GM12878 (cell line): Measurements from ENCODE around the gene ACTN2. TPM values are rescaled to one million over a fixed set of nuclear protein-coding genes. Genes with fewer than 3 reads are reported as not detected.

Experiments
- ATAC-seq: fragments of 200-7000 bp; cut with Tn5 transposase; 3 replicates; pipeline ENCODE4 v1.9.1; 2020; ENCODE audit warnings: mild to moderate bottlenecking, moderate library complexity
- BruUV-seq: library from RNA; stranded (reverse); fragments of 400-500 nt; replicated peaks from 2 replicates; lab custom pipeline; 2021; lab: Mats Ljungman, UMichigan
- CTCF ChIA-PET: fragments of 300-600 bp; sonication (Branson Sonifier 250); formaldehyde crosslinking; extraction: SDS; loops from one replicate; lab custom pipeline; 2021; ENCODE audit warnings: inconsistent platforms; lab: Yijun Ruan, JAX
- POLR2A ChIA-PET: fragments of 350-600 bp; formaldehyde crosslinking; extraction: SDS; loops from one replicate; lab custom pipeline; 2021; ENCODE audit warnings: inconsistent platforms; lab: Charles Lee
- RAD21 ChIA-PET: fragments of 300-600 bp; sonication (Branson Sonifier 250); formaldehyde crosslinking; loops from one replicate; lab custom pipeline; 2023; ENCODE audit warnings: antibody characterized with exemption; ENCODE audit not compliant: unreplicated experiment; lab: Charles Lee
- SMC1A ChIA-PET: fragments of 300-600 bp; sonication (Branson Sonifier 250); formaldehyde crosslinking; loops from one replicate; lab custom pipeline; 2023; ENCODE audit not compliant: unreplicated experiment, uncharacterized antibody; lab: Charles Lee
- DNase-seq: peaks from one replicate; pipeline ENCODE4 v3.0.0-alpha.2; 2011; ENCODE audit warnings: low read depth, low spot score
- FAIRE-seq: peaks from 3 replicates; lab custom pipeline; 2011; peaks lifted over from hg19 to GRCh38; lab: Jason Lieb, UNC
- H2AFZ ChIP-seq: 2 replicates; pipeline ENCODE4 v1.6.0; 2011; ENCODE audit warnings: low read depth, low read length, control low read depth; ENCODE audit not compliant: control insufficient read depth
- H3K27ac ChIP-seq: 2 replicates; pipeline ENCODE4 v1.5.1; 2011; ENCODE audit warnings: control low read depth; ENCODE audit not compliant: control insufficient read depth, insufficient read depth
- H3K27me3 ChIP-seq, 2 experiments: replicated peaks in 1 of 2; 2 replicates each; pipeline versions ENCODE4 v1.6.0 to v1.6.1; 2011; ENCODE audit warnings: low read length in 1 of 2; ENCODE audit not compliant: control insufficient read depth in 2 of 2, insufficient read depth in 2 of 2
- H3K36me3 ChIP-seq, 2 experiments: 2 replicates each; pipeline ENCODE4 v1.5.1; 2011; ENCODE audit warnings: low read length in 1 of 2; ENCODE audit not compliant: control insufficient read depth in 2 of 2, insufficient read depth in 2 of 2
- H3K4me1 ChIP-seq: 2 replicates; pipeline ENCODE4 v1.6.1; 2011; ENCODE audit warnings: mild to moderate bottlenecking, low read length, moderate library complexity, mixed read lengths; ENCODE audit not compliant: control insufficient read depth, insufficient read depth
- H3K4me2 ChIP-seq: 2 replicates; pipeline ENCODE4 v1.6.0; 2011; ENCODE audit warnings: control low read depth; ENCODE audit not compliant: control insufficient read depth, insufficient read depth
- H3K4me3 ChIP-seq: fragments of 200-600 bp; sonication (generic); 2 replicates; pipeline ENCODE4 v1.5.1; 2016
- H3K79me2 ChIP-seq: 2 replicates; pipeline ENCODE4 v1.6.0; 2011; ENCODE audit warnings: low read length; ENCODE audit not compliant: control insufficient read depth, insufficient read depth
- H3K9ac ChIP-seq: 2 replicates; pipeline ENCODE4 v1.8.0; 2011; ENCODE audit warnings: low read length, control low read depth, mixed read lengths; ENCODE audit not compliant: control insufficient read depth, insufficient read depth
- H3K9me3 ChIP-seq: replicated peaks from 3 replicates; pipeline ENCODE4 v1.5.1; 2011; ENCODE audit warnings: mild to moderate bottlenecking, low read length; ENCODE audit not compliant: control insufficient read depth, insufficient read depth
- H4K20me1 ChIP-seq: 2 replicates; pipeline ENCODE4 v1.6.0; 2011; ENCODE audit not compliant: control insufficient read depth, insufficient read depth
- BACH1 ChIP-seq: fragments of 450-650 bp; IDR thresholded peaks from 2 replicates; pipeline ENCODE4 v1.6.1; 2017; ENCODE audit warnings: mild to moderate bottlenecking, borderline replicate concordance
- BCL11A ChIP-seq: IDR thresholded peaks from 2 replicates; pipeline ENCODE4 v1.6.1; 2011; ENCODE audit warnings: low read depth, low read length
- BCLAF1 ChIP-seq: fragments of 450-650 bp; IDR thresholded peaks from 2 replicates; pipeline ENCODE4 v1.6.1; 2017; ENCODE audit warnings: antibody characterized with exemption, mild to moderate bottlenecking, moderate library complexity
- ETV6 ChIP-seq, 2 experiments: fragments of 450-650 bp in 1 of 2; IDR thresholded peaks in 1 of 2; conservative IDR thresholded peaks in 1 of 2; 2 replicates each; pipeline ENCODE4 v1.6.1; 2014; ENCODE audit warnings: antibody characterized with exemption in 1 of 2, borderline replicate concordance in 1 of 2, low read depth in 1 of 2, mild to moderate bottlenecking in 1 of 2, moderate library complexity in 1 of 2
- EZH2 ChIP-seq: IDR thresholded peaks from 2 replicates; pipeline ENCODE4 v1.6.1; 2012; ENCODE audit warnings: low read depth, mild to moderate bottlenecking, control low read depth, inconsistent platforms, low read length, borderline replicate concordance; ENCODE audit not compliant: control insufficient read depth
- GATAD2B ChIP-seq: fragments of 450-650 bp; conservative IDR thresholded peaks from 2 replicates; pipeline ENCODE4 v1.6.1; 2017; ENCODE audit warnings: low read depth, mild to moderate bottlenecking, moderate library complexity
- NKRF ChIP-seq: fragments of 450-650 bp; conservative IDR thresholded peaks from 2 replicates; pipeline ENCODE4 v1.6.1; 2017; ENCODE audit warnings: mild to moderate bottlenecking, moderate library complexity
- PBX3 ChIP-seq: IDR thresholded peaks from 2 replicates; pipeline ENCODE4 v1.6.1; 2011; ENCODE audit warnings: mild to moderate bottlenecking, low read depth, low read length, moderate library complexity; ENCODE audit not compliant: insufficient replicate concordance
- PKNOX1 ChIP-seq: fragments of 450-650 bp; IDR thresholded peaks from 2 replicates; pipeline ENCODE4 v1.6.1; 2016; ENCODE audit warnings: mild to moderate bottlenecking
- SMAD1 ChIP-seq: fragments of 450-650 bp; IDR thresholded peaks from 2 replicates; pipeline ENCODE4 v1.6.1; 2018; ENCODE audit warnings: mild to moderate bottlenecking, low read depth; ENCODE audit not compliant: partially characterized antibody
- WRNIP1 ChIP-seq: IDR thresholded peaks from 2 replicates; pipeline ENCODE4 v1.6.1; 2011; ENCODE audit warnings: low read depth, low read length, improper control_type of control experiment, borderline replicate concordance
- ZNF217 ChIP-seq: fragments of 450-650 bp; IDR thresholded peaks from 2 replicates; pipeline ENCODE4 v1.6.1; 2017; ENCODE audit warnings: antibody characterized with exemption, mild to moderate bottlenecking
- WGBS: methylation state at CpG from one replicate; pipeline ENCODE4 v1.1.6; 2016; ENCODE audit warnings: low lambda C conversion rate; ENCODE audit not compliant: insufficient replicate concordance, insufficient coverage; ENCODE audit errors: missing lambda C conversion rate; 5-methylcytosine and 5-hydroxymethylcytosine counted together
- in situ Hi-C: fragments of 300-500 bp; cut with MboI; formaldehyde crosslinking; loops from 9 replicates; pipeline ENCODE4 v1.14.3; 2018; ENCODE audit warnings: mixed read lengths
- intact Hi-C: fragments of 100-400 bp; cut with micrococcal nuclease; formaldehyde crosslinking; loops from one replicate; pipeline ENCODE4 v1.14.2; 2022; ENCODE audit not compliant: unreplicated experiment
- polyA plus RNA-seq, 11 experiments: library from polyadenylated mRNA; depleted of rRNA in 4 of 11; unstranded in 6 of 11; stranded (reverse) in 5 of 11; fragments of >200 nt; fragmentation: Nextera tagmentation in 4 of 11; fragmentation: Illumina TruSeq in 1 of 11; extraction: Ambion mirVana in 4 of 11; extraction: Trizol in 1 of 11; gene quantifications; 1 replicate in 1 of 11; 2 replicates in 10 of 11; pipeline versions ENCODE4 v1.2.1 to v1.2.3, GENCODE V29; 2011 to 2016; ENCODE audit warnings: inconsistent platforms in 2 of 11, missing spikeins in 2 of 11, low read depth in 1 of 11
- total RNA-seq, 4 experiments: library from RNA; depleted of rRNA in 3 of 4; stranded (reverse); fragments of >200 nt in 3 of 4; fragmentation: Illumina TruSeq in 1 of 4; extraction: Trizol in 1 of 4; gene quantifications; 2 replicates each; pipeline versions ENCODE4 v1.2.1 to v1.2.3, GENCODE V29; 2013 to 2021

ACTN2 gene
- total and polyA plus RNA-seq, 10 of the 15 experiments (the other 5 are each of a cell fraction or from before 2014, with no cell fraction given) = 0.10 TPM; not detected in 9

- H3K27ac ChIP-seq = no peak overlapping the region
- DNase-seq (no peak), ATAC-seq (no peak), FAIRE-seq (no peak)
- H4K20me1 ChIP-seq = no peaks in the 10 kb centered on the region
- POLR2A ChIA-PET = no interaction called here
- no peak overlapping the region for H3K4me3 ChIP-seq
- no peaks in the 10 kb centered on the region for H3K36me3 ChIP-seq
- no peak overlapping the region for H3K9ac ChIP-seq
- no peak overlapping the region for H2AFZ ChIP-seq
- no peaks in the 10 kb centered on the region for H3K9me3 ChIP-seq
- no peaks in the 10 kb centered on the region; a peak in 1 of 4 replicates for H3K27me3 ChIP-seq
- no peak for TF ChIP-seq BCLAF1
- no peak for TF ChIP-seq WRNIP1
- TF ChIP-seq PKNOX1 = no peak
- no peak for TF ChIP-seq BACH1
- TF ChIP-seq EZH2 = no peak
- TF ChIP-seq GATAD2B = no peak
- no peak for TF ChIP-seq ETV6 (conservative IDR thresholded peaks at IDR 0.05 in 1 of 2, IDR thresholded peaks at IDR 0.05 in 1 of 2; ENCODE audit: borderline replicate concordance in 1 of 2, low read depth in 1 of 2)
- TF ChIP-seq PBX3 = no peak
- no peak for TF ChIP-seq NKRF
- no peak for TF ChIP-seq SMAD1
- no peak for TF ChIP-seq ZNF217
- TF ChIP-seq BCL11A = no peak
- CTCF ChIA-PET = interaction anchor here (1.3 kb wide), 1 partner anchor 35 kb away, joined by 4 read pairs; no protein-coding TSS in a partner anchor
- in situ Hi-C loops (no loop called here), intact Hi-C loops (no loop called here)
- no peaks in the 10 kb centered on the region for H3K79me2 ChIP-seq
- SMC1A ChIA-PET = no interaction called here
- WGBS = 24% methylated on average over 10 of the region's 10 CpGs
- RAD21 ChIA-PET = no interaction called here
- H3K4me1 ChIP-seq = no peaks in the 10 kb centered on the region; the same call in 1 of the 2 replicates
- no peak overlapping the region for H3K4me2 ChIP-seq
- BruUV-seq = no TSS peak
Measured at GRCh38 chr1:236724506-236724905, 38.2 kb downstream of the ACTN2 start.
